ENCODE data around the gene KCNT2.

DNA sequence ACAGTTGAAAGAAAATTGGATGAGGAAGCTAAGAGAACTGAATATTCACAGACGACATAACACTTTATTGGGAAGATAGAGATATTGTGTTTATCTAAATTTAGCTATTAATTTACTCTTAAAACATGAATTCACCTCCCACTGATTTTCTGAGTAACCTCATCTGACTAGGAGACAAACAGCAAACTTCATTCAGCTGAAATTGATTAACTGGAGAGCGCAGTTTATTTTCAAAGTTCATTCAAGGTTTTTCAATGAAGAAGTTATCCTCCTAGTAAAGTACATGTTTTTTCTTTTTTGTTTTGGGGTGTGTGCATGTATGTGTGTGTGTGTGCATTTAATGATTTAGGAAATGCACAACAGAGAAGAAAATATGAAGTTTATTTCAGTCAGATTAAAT, 215.0 kb downstream of the KCNT2 start:
- TF ChIP-seq, protein P1, sequence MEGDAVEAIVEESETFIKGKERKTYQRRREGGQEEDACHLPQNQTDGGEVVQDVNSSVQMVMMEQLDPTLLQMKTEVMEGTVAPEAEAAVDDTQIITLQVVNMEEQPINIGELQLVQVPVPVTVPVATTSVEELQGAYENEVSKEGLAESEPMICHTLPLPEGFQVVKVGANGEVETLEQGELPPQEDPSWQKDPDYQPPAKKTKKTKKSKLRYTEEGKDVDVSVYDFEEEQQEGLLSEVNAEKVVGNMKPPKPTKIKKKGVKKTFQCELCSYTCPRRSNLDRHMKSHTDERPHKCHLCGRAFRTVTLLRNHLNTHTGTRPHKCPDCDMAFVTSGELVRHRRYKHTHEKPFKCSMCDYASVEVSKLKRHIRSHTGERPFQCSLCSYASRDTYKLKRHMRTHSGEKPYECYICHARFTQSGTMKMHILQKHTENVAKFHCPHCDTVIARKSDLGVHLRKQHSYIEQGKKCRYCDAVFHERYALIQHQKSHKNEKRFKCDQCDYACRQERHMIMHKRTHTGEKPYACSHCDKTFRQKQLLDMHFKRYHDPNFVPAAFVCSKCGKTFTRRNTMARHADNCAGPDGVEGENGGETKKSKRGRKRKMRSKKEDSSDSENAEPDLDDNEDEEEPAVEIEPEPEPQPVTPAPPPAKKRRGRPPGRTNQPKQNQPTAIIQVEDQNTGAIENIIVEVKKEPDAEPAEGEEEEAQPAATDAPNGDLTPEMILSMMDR (IDR thresholded peaks at IDR 0.05): no peak
- TF ChIP-seq POLR2A (IDR thresholded peaks at IDR 0.05): no peak

Data from heart left ventricle (tissue), 13 donors.